Prostate gland (tissue), 2 donors: ENCODE measurements around the gene FBXL17.

ENCODE experiments used
- CTCF ChIP-seq, 4 experiments: fragments of 200-600 bp in 2 of 4; fragments of 450-650 bp in 2 of 4; sonication (generic) in 2 of 4; IDR thresholded peaks; 1 replicate in 3 of 4; 2 replicates in 1 of 4; pipeline ENCODE4 v1.5.1; 2016 to 2019; ENCODE audit warnings: antibody characterized with exemption in 4 of 4, mild to moderate bottlenecking in 2 of 4, moderate library complexity in 2 of 4
- POLR2AphosphoS5 ChIP-seq: sonication (generic); formaldehyde crosslinking; IDR thresholded peaks from one replicate; pipeline ENCODE4 v1.6.1; 2017; ENCODE audit warnings: antibody characterized with exemption

GRCh38 chr5:108420755-108421154 is 38.9 kb upstream of the FBXL17 start:
- TF ChIP-seq POLR2AphosphoS5: no peak
- no peak for TF ChIP-seq CTCF (IDR thresholded peaks at IDR 0.05)
